Liver (tissue), 9 donors: ENCODE results near the gene GEMIN5. TPM values are rescaled to one million over a fixed set of nuclear protein-coding genes. Genes with fewer than 3 reads are reported as not detected.

Experiments
- DNase-seq: peaks from one replicate; pipeline ENCODE4 v3.0.0-alpha.2; 2017; ENCODE audit warnings: low spot score
- H3K27ac ChIP-seq, 2 donors: one replicate each; pipeline ENCODE4 v1.7.0; 2013; ENCODE audit warnings: inconsistent platforms in 2 of 2, low read length in 2 of 2, control low read depth in 1 of 2, low read depth in 1 of 2, mild to moderate bottlenecking in 1 of 2
- H3K27me3 ChIP-seq, 4 donors: one replicate each; pipeline versions ENCODE4 v1.6.1 to v1.7.0; 2013; ENCODE audit warnings: low read length in 3 of 4, inconsistent platforms in 1 of 4, mild to moderate bottlenecking in 1 of 4, moderate library complexity in 1 of 4; ENCODE audit not compliant: control insufficient read depth in 4 of 4, insufficient read depth in 4 of 4
- H3K36me3 ChIP-seq, 4 donors: one replicate each; pipeline versions ENCODE4 v1.6.1 to v1.7.0; 2013; ENCODE audit warnings: low read length in 3 of 4, mild to moderate bottlenecking in 3 of 4, low read depth in 1 of 4, moderate library complexity in 1 of 4; ENCODE audit not compliant: control insufficient read depth in 4 of 4, insufficient read depth in 3 of 4
- H3K4me1 ChIP-seq, 4 donors: one replicate each; pipeline versions ENCODE4 v1.6.1 to v1.7.0; 2013; ENCODE audit warnings: low read length in 3 of 4, mild to moderate bottlenecking in 3 of 4, moderate library complexity in 1 of 4; ENCODE audit not compliant: control insufficient read depth in 4 of 4, insufficient read depth in 4 of 4
- H3K4me3 ChIP-seq, 3 donors: one replicate each; pipeline versions ENCODE4 v1.6.1 to v1.7.0; 2013; ENCODE audit warnings: low read length in 3 of 3, control low read depth in 1 of 3, low read depth in 1 of 3, mild to moderate bottlenecking in 1 of 3
- H3K9ac ChIP-seq, 2 donors: one replicate each; pipeline ENCODE4 v1.7.0; 2013; ENCODE audit warnings: low read length in 2 of 2, mild to moderate bottlenecking in 2 of 2, moderate library complexity in 2 of 2, control low read depth in 1 of 2, low read depth in 1 of 2
- H3K9me3 ChIP-seq, 4 donors: one replicate each; pipeline versions ENCODE4 v1.6.1 to v1.7.0; 2013; ENCODE audit warnings: low read length in 3 of 4; ENCODE audit not compliant: control insufficient read depth in 4 of 4
- EGR1 ChIP-seq, 2 donors: IDR thresholded peaks; 2 replicates each; pipeline ENCODE4 v1.6.1; 2016 to 2018; ENCODE audit warnings: antibody characterized with exemption in 2 of 2, low read depth in 2 of 2
- FOXA1 ChIP-seq: IDR thresholded peaks from 2 replicates; pipeline ENCODE4 v1.6.1; 2016; ENCODE audit warnings: antibody characterized with exemption
- FOXA2 ChIP-seq: IDR thresholded peaks from 2 replicates; pipeline ENCODE4 v1.6.1; 2016; ENCODE audit warnings: antibody characterized with exemption
- HNF4A ChIP-seq, 2 donors: conservative IDR thresholded peaks; 2 replicates each; pipeline ENCODE4 v1.6.1; 2016; ENCODE audit warnings: antibody characterized with exemption in 2 of 2, mild to moderate bottlenecking in 2 of 2
- HNF4G ChIP-seq: IDR thresholded peaks from 2 replicates; pipeline ENCODE4 v1.6.1; 2016; ENCODE audit warnings: antibody characterized with exemption
- JUND ChIP-seq, 2 donors: IDR thresholded peaks; 2 replicates each; pipeline ENCODE4 v1.6.1; 2016; ENCODE audit warnings: antibody characterized with exemption in 2 of 2
- RAD21 ChIP-seq, 2 donors: IDR thresholded peaks; 2 replicates each; pipeline ENCODE4 v1.6.1; 2016; ENCODE audit warnings: antibody characterized with exemption in 2 of 2, mild to moderate bottlenecking in 2 of 2
- RXRA ChIP-seq, 2 donors: IDR thresholded peaks; 2 replicates each; pipeline ENCODE4 v1.6.1; 2017 to 2018; ENCODE audit warnings: antibody characterized with exemption in 2 of 2, mild to moderate bottlenecking in 1 of 2
- SP1 ChIP-seq: IDR thresholded peaks from 2 replicates; pipeline ENCODE4 v1.6.1; 2018; ENCODE audit warnings: antibody characterized with exemption, mild to moderate bottlenecking
- YY1 ChIP-seq: IDR thresholded peaks from 2 replicates; pipeline ENCODE4 v1.6.1; 2016; ENCODE audit warnings: antibody characterized with exemption, mild to moderate bottlenecking
- WGBS: extraction: QIAGEN DNeasy Blood & Tissue Kit; methylation state at CpG from one replicate; pipeline ENCODE4 v1.1.7; 2013; 5-methylcytosine and 5-hydroxymethylcytosine counted together
- polyA plus RNA-seq, 2 donors: library from polyadenylated mRNA; stranded (reverse) in 1 of 2; unstranded in 1 of 2; fragments of 200-250 nt in 1 of 2; fragments of >200 nt in 1 of 2; fragmentation: Nextera tagmentation in 1 of 2; extraction: Ambion mirVana in 1 of 2; gene quantifications; one replicate each; pipeline versions ENCODE4 v1.2.1 to v1.2.3, GENCODE V29; 2013 to 2015
- total RNA-seq, 2 donors: library from RNA; depleted of rRNA; stranded (reverse); fragments of >200 nt; gene quantifications; one replicate each; pipeline ENCODE4 v1.2.3, GENCODE V29; 2014
- TF ChIP-seq, protein P1 (sequence below): fragments of 150-350 bp; IDR thresholded peaks from 2 replicates; pipeline ENCODE4 v1.5.1; 2017; ENCODE audit warnings: improper control_type of control experiment, low read depth, low read length; ENCODE audit not compliant: missing input control
- TF ChIP-seq, protein P2 (sequence below): IDR thresholded peaks from 2 replicates; pipeline ENCODE4 v1.6.1; 2016; ENCODE audit warnings: antibody characterized with exemption
- TF ChIP-seq, protein P3 (sequence below): IDR thresholded peaks from 2 replicates; pipeline ENCODE4 v1.6.1; 2016; ENCODE audit warnings: antibody characterized with exemption
- TF ChIP-seq, protein P4 (sequence below): IDR thresholded peaks from 2 replicates; pipeline ENCODE4 v1.6.1; 2016; ENCODE audit warnings: antibody characterized with exemption
- donor health status: healthy.
- donor health status: healthy.
- donor health status: healthy.
- donor health status: healthy.
- donor health status: healthy.

GEMIN5 gene
- total and polyA plus RNA-seq, 4 donors: 3.0 to 10.3 (median 6.2) TPM

DNA sequence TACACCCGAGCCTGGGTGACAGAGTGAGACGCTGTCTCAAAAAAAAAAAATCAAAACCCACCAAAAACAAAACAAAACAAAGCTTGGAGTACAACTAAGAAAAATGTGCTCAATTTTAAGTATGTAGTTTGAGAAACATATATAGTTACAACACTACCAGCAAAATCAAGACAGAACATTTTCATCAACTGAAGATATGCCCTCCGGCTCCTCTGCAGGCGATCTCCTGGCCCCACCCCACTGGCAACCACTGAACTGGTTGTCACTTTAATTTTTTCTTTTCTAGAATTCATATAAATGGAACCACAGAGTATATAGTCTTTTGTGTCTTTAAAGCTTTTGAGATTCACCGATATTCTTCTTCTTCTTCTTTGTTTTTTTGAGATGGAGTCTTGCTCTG lies 44.6 kb downstream of the GEMIN5 start:
- Histone ChIP-seq H3K27me3 (no peaks in the 10 kb centered on the region), H3K9me3 (no peaks in the 10 kb centered on the region), H3K4me3 (no peak overlapping the region), H3K4me1 (no peaks in the 10 kb centered on the region), H3K9ac (no peak overlapping the region), H3K27ac (no peak overlapping the region), H3K36me3 (peaks cover 17 to 69% (median 60%) of the 10 kb centered on the region in 4 donors)
- DNase-seq: no peak
- WGBS: 96% methylated on average over 5 of the region's 5 CpGs
- TF ChIP-seq, protein P1, sequence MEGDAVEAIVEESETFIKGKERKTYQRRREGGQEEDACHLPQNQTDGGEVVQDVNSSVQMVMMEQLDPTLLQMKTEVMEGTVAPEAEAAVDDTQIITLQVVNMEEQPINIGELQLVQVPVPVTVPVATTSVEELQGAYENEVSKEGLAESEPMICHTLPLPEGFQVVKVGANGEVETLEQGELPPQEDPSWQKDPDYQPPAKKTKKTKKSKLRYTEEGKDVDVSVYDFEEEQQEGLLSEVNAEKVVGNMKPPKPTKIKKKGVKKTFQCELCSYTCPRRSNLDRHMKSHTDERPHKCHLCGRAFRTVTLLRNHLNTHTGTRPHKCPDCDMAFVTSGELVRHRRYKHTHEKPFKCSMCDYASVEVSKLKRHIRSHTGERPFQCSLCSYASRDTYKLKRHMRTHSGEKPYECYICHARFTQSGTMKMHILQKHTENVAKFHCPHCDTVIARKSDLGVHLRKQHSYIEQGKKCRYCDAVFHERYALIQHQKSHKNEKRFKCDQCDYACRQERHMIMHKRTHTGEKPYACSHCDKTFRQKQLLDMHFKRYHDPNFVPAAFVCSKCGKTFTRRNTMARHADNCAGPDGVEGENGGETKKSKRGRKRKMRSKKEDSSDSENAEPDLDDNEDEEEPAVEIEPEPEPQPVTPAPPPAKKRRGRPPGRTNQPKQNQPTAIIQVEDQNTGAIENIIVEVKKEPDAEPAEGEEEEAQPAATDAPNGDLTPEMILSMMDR: no peak
- no peak for TF ChIP-seq RAD21 (IDR thresholded peaks at IDR 0.05)
- no peak for TF ChIP-seq EGR1 (IDR thresholded peaks at IDR 0.05; ENCODE audit: low read depth in 2 of 2)
- TF ChIP-seq YY1: no peak
- TF ChIP-seq SP1: no peak
- TF ChIP-seq FOXA2: no peak
- TF ChIP-seq JUND (IDR thresholded peaks at IDR 0.05): no peak
- TF ChIP-seq, protein P2, sequence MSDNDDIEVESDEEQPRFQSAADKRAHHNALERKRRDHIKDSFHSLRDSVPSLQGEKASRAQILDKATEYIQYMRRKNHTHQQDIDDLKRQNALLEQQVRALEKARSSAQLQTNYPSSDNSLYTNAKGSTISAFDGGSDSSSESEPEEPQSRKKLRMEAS: no peak
- TF ChIP-seq, protein P3, sequence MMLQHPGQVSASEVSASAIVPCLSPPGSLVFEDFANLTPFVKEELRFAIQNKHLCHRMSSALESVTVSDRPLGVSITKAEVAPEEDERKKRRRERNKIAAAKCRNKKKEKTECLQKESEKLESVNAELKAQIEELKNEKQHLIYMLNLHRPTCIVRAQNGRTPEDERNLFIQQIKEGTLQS: no peak
- TF ChIP-seq FOXA1: no peak

DNA sequence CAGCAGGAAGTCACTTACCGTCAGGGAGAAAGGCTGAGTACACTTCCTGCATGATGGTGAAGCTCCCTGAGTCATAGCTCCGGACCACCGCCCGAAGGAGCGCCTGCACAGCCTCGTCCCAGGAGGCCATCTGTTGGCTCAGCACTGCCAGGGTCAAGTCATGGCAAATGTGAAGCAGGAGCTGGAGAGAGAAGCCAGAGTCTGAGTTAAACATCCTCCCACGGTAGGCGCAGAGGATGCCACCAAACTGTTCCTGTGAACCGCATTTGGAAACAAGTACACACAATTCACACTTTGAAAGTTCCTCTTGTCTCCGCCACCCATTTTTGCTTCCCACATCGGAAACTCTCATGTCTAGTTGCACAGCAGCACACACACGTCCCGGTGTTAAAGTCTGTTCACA lies 45.6 kb downstream of the GEMIN5 start:
- TF ChIP-seq RAD21 (IDR thresholded peaks at IDR 0.05): no peak
- TF ChIP-seq HNF4A (conservative IDR thresholded peaks at IDR 0.05): no peak
- no peak for TF ChIP-seq FOXA1
- no peak for TF ChIP-seq HNF4G
- TF ChIP-seq, protein P4, sequence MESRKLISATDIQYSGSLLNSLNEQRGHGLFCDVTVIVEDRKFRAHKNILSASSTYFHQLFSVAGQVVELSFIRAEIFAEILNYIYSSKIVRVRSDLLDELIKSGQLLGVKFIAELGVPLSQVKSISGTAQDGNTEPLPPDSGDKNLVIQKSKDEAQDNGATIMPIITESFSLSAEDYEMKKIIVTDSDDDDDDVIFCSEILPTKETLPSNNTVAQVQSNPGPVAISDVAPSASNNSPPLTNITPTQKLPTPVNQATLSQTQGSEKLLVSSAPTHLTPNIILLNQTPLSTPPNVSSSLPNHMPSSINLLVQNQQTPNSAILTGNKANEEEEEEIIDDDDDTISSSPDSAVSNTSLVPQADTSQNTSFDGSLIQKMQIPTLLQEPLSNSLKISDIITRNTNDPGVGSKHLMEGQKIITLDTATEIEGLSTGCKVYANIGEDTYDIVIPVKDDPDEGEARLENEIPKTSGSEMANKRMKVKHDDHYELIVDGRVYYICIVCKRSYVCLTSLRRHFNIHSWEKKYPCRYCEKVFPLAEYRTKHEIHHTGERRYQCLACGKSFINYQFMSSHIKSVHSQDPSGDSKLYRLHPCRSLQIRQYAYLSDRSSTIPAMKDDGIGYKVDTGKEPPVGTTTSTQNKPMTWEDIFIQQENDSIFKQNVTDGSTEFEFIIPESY: no peak
- TF ChIP-seq, protein P1: no peak
- TF ChIP-seq RXRA (IDR thresholded peaks at IDR 0.05): no peak
- TF ChIP-seq YY1: no peak
- TF ChIP-seq, protein P3: no peak
- no peaks in the 10 kb centered on the region for H3K27me3 ChIP-seq
- WGBS: 83% methylated on average over 13 of the region's 13 CpGs
- DNase-seq: no peak
- H3K9ac ChIP-seq: no peak overlapping the region
- H3K4me3 ChIP-seq: no peak overlapping the region
- no peak overlapping the region for H3K27ac ChIP-seq
- H3K4me1 ChIP-seq: no peaks in the 10 kb centered on the region
- H3K9me3 ChIP-seq: peaks cover 0 to 3% (median 0%) of the 10 kb centered on the region in 4 donors
- peaks cover 16 to 71% (median 62%) of the 10 kb centered on the region in 4 donors for H3K36me3 ChIP-seq
